Stimulated activated naive B cell treated with anti-CD40 and anti-IgM and Interleukin-4, amounts not matched to agents 10 μg/mL and 1 μg/mL and 100 μg/mL, for 72 hours (primary cell): ENCODE data around the gene ANKIB1.
"Not testable (repeated sequence)": the region's sequence is repeated elsewhere in the genome, so short reads cannot be mapped to it uniquely, and the experiment has no call there.

Experiments used
- ATAC-seq, 2 donors: fragments of 150-1000 bp; cut with Tn5 transposase; replicated peaks; 2 replicates each; pipeline ENCODE4 v1.10.0; 2021; ENCODE audit warnings: moderate library complexity in 1 of 2
- DNase-seq: peaks from one replicate; pipeline ENCODE4 v3.0.0; 2021
- H3K27ac Mint-ChIP-seq: one replicate; pipeline ENCODE4 v1.8.0; 2022; ENCODE audit warnings: mild to moderate bottlenecking, mixed read lengths
- H3K27me3 Mint-ChIP-seq, 2 donors: one replicate each; pipeline ENCODE4 v1.8.0; 2022; ENCODE audit warnings: mixed read lengths in 2 of 2
- H3K36me3 Mint-ChIP-seq, 2 donors: one replicate each; pipeline ENCODE4 v1.8.0; 2022; ENCODE audit warnings: mixed read lengths in 2 of 2, mild to moderate bottlenecking in 1 of 2
- H3K4me1 Mint-ChIP-seq, 2 donors: one replicate each; pipeline ENCODE4 v1.8.0; 2022; ENCODE audit warnings: mixed read lengths in 2 of 2, mild to moderate bottlenecking in 1 of 2
- H3K4me3 Mint-ChIP-seq, 2 donors: one replicate each; pipeline ENCODE4 v1.8.0; 2022; ENCODE audit warnings: mild to moderate bottlenecking in 2 of 2, mixed read lengths in 2 of 2, moderate library complexity in 1 of 2
- H3K9me3 Mint-ChIP-seq, 2 donors: one replicate each; pipeline ENCODE4 v1.8.0; 2022; ENCODE audit warnings: mixed read lengths in 2 of 2, mild to moderate bottlenecking in 1 of 2

ANKIB1 gene

DNA sequence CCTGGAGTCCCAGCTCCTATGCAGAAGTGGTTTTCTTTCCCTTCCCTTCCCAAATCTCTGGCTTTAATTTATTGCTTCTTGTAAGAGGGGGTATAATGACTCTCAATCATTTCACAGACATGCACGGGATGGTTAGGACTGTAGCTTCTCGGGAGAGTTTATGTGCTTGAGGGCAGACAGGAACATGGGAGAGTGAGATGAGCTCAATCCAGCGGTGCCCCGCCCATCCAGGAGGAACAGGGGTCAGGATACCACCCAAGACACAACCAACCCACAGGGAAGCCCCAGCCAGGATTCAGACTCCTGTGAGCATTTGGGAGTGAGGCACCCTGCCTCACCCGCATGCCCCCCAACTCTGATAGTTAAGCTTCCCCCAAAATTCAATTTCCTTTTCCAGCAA, 167.8 kb downstream of the ANKIB1 start:
- no peak for DNase-seq
- ATAC-seq: no peak
- Mint-ChIP-seq H3K4me1 (no peaks in the 10 kb centered on the region), H3K27me3 (peaks cover 11 to 14% of the 10 kb centered on the region in 2 donors), H3K4me3 (no peak overlapping the region), H3K36me3 (no peaks in the 10 kb centered on the region), H3K27ac (no peak overlapping the region), H3K9me3 (peaks cover 2 to 6% of the 10 kb centered on the region in 2 donors)

- H3K9me3 Mint-ChIP-seq: peaks cover 0 to 1% of the 10 kb centered on the region in 2 donors
- no peaks in the 10 kb centered on the region for H3K36me3 Mint-ChIP-seq
- no peak overlapping the region for H3K4me3 Mint-ChIP-seq
- H3K27me3 Mint-ChIP-seq: peaks cover 6 to 11% of the 10 kb centered on the region in 2 donors
- ATAC-seq (no peak), DNase-seq (no peak)
- H3K27ac Mint-ChIP-seq: no peak overlapping the region
- H3K4me1 Mint-ChIP-seq: no peaks in the 10 kb centered on the region
These were observed 169.5 kb downstream of the ANKIB1 start for GRCh38 chr7:92415225-92415624.

DNA sequence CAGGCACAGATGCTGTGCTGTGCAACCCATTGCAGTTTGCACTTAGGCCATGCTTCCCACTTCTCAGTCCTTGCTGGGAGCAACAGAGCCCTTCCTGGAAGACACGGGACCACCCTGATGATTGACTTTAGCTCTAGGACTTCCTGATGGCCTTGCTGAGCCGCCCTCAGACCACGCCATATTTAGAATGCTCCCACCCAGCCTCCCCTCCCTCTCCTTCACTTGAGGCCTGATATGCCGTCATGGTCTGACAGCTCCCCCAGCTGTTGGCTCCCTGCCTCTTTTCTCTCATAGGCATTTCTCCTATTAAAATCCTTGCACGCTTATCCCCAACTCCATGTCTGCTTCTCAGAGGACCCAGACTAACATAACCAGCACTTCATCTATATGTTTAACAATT, 172.1 kb downstream of the ANKIB1 start:
- Mint-ChIP-seq H3K27ac (no peak overlapping the region), H3K9me3 (no peaks in the 10 kb centered on the region), H3K4me3 (no peak overlapping the region), H3K36me3 (no peaks in the 10 kb centered on the region), H3K4me1 (no peaks in the 10 kb centered on the region), H3K27me3 (peaks cover 3 to 6% of the 10 kb centered on the region in 2 donors)
- DNase-seq (no peak), ATAC-seq (no peak)

- no peak for ATAC-seq
- H3K9me3 Mint-ChIP-seq: no peaks in the 10 kb centered on the region
- H3K27me3 Mint-ChIP-seq: peaks cover 9 to 17% of the 10 kb centered on the region in 2 donors
- H3K27ac Mint-ChIP-seq: no peak overlapping the region
- no peaks in the 10 kb centered on the region for H3K36me3 Mint-ChIP-seq
- H3K4me3 Mint-ChIP-seq: no peak overlapping the region
- no peak for DNase-seq
- H3K4me1 Mint-ChIP-seq: peaks cover 7 to 9% of the 10 kb centered on the region in 2 donors
These were observed 176.1 kb downstream of the ANKIB1 start for GRCh38 chr7:92421676-92422435.

DNA sequence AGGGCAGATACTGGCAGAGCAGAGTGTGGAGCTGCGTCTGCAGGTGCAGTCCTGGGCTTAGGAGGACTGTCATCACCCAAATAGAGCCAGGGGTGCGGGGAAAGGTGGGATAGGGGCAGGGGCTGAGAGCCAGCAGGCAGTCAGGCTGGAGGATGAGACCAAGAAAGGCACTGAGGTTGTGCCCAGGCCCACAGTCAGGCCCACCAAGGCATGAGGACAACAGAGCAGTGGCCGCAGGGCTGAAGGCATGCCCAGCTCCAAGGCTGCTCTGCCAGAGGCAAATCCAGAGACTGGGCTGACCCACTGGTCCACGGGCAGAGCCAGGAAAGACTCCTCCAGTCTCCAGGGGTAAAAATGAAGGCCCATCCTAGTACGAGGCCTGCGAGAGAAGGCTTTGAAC, 177.2 kb downstream of the ANKIB1 start:
- H3K27ac Mint-ChIP-seq: no peak overlapping the region
- H3K4me3 Mint-ChIP-seq: no peak overlapping the region

DNA sequence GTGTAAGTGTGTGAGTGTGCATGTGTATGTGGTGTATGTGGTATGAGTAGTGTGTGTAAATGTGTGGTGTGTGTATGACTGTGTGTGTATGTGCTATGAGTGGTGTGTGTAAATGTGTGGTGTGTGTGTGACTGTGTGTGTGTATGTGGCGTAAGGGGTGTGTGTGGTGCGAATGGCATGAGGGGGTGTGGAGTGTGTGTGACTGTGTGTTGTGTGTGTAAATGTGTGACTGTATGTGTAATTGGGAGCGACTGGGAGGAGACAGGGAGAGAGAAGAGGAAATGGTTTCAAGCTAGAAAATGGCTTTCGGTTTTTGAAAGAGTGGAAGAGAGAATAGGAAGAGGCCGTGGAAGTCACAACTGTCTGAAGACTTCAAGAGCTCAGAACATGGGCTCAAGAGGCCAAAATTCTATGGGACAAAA, 177.9 kb downstream of the ANKIB1 start:
- no peak for DNase-seq
- peaks cover 9 to 17% of the 10 kb centered on the region in 2 donors for H3K27me3 Mint-ChIP-seq
- no peak for ATAC-seq
- H3K4me1 Mint-ChIP-seq: peaks cover 7 to 9% of the 10 kb centered on the region in 2 donors
- H3K27ac Mint-ChIP-seq: no peak overlapping the region
- no peaks in the 10 kb centered on the region for H3K9me3 Mint-ChIP-seq
- peak overlapping the region; percentile 1 to 30 for H3K4me3 Mint-ChIP-seq
- no peaks in the 10 kb centered on the region for H3K36me3 Mint-ChIP-seq

More for the DNA sequence above, 177.2 kb downstream of the ANKIB1 start:
- H3K9me3 Mint-ChIP-seq: no peaks in the 10 kb centered on the region
- peaks cover 9 to 17% of the 10 kb centered on the region in 2 donors for H3K27me3 Mint-ChIP-seq
- DNase-seq (no peak), ATAC-seq (no peak)
- peaks cover 7 to 9% of the 10 kb centered on the region in 2 donors for H3K4me1 Mint-ChIP-seq
- no peaks in the 10 kb centered on the region for H3K36me3 Mint-ChIP-seq

DNA sequence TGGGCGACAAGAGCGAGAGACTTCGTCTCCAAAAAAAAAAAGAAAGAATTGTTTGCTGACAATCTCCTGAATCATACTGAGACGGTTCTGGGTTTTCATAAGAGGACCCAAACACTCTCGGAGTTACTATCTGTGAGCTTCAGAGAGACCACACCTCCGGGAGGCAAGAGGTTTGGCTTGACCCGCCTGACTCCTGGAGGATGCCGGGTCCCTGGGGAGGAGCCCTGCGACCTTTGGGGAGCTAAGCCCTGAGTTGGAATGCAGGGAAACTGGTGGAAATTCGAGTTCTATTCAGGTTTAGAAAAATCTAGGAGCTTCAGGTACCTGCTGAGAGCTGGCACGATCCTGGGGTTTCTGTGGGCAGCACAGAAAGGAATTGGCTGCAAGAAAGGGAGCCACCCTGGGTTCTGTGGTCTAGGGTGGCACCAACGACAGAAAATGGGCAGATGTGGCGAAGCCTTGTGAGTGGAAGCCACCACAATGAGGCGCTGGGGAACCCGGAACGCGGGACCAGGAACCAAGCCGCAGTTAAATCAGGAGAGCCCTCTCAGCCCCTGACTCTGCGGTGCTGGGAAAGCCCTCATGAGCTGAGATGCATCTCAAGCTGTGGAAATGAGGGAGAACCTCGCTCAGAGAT, 179.7 kb downstream of the ANKIB1 start:
- ATAC-seq (no peak), DNase-seq (no peak)
- H3K4me3 Mint-ChIP-seq: peak overlapping the region in 1 of 2 donors; percentile 25
- H3K9me3 Mint-ChIP-seq: no peaks in the 10 kb centered on the region
- no peaks in the 10 kb centered on the region for H3K36me3 Mint-ChIP-seq
- H3K27ac Mint-ChIP-seq: no peak overlapping the region
- peaks cover 7 to 9% of the 10 kb centered on the region in 2 donors for H3K4me1 Mint-ChIP-seq
- peaks cover 9 to 17% of the 10 kb centered on the region in 2 donors for H3K27me3 Mint-ChIP-seq

- Mint-ChIP-seq H3K4me1 (peaks cover 7 to 9% of the 10 kb centered on the region in 2 donors), H3K27me3 (peaks cover 9 to 17% of the 10 kb centered on the region in 2 donors), H3K4me3 (no peak overlapping the region), H3K36me3 (no peaks in the 10 kb centered on the region), H3K9me3 (no peaks in the 10 kb centered on the region), H3K27ac (no peak overlapping the region)
- no peak for ATAC-seq
- no peak for DNase-seq
These were observed 181.4 kb downstream of the ANKIB1 start for GRCh38 chr7:92427193-92427592.

DNA sequence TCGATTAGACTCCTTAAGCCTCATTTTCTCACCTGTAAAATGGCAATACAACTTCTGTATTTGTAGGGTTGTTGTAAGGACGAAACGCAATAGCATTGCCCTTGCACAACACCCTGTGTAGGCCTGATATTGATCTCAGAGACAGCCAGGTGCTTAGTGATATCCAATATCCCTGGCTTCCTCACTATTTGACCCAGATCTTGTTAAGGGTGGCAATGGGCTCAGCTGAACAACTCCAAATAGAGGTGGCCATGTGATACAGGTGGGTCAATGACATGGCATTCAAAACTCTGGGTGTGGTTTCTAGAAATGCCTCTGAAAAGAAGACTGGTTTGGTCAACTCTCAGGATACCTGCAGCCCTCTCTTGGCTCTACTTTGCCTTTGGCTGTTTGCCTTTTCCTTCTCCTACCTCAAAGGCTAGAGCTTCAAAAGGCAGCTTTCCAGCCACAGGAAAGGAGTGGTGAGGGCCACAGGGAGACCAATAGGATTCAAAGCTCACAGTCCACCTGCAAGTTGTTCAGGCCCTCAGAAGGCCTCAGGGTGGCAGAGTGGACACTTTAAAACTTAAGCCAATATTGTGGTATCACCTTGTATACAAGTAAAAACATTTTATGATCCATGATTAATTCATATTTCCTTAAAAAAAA, 186.6 kb downstream of the ANKIB1 start:
- Mint-ChIP-seq H3K4me1 (no peaks in the 10 kb centered on the region), H3K9me3 (no peaks in the 10 kb centered on the region), H3K4me3 (no peak overlapping the region), H3K27me3 (peaks cover 0 to 6% of the 10 kb centered on the region in 2 donors), H3K27ac (no peak overlapping the region), H3K36me3 (no peaks in the 10 kb centered on the region)
- DNase-seq: no peak
- no peak for ATAC-seq

GRCh38 chr7:92433019-92433418, 187.2 kb downstream of the ANKIB1 start:
- H3K4me1 Mint-ChIP-seq: no peaks in the 10 kb centered on the region
- no peaks in the 10 kb centered on the region for H3K36me3 Mint-ChIP-seq
- no peak overlapping the region for H3K27ac Mint-ChIP-seq
- no peak for ATAC-seq
- H3K27me3 Mint-ChIP-seq: peaks cover 0 to 10% of the 10 kb centered on the region in 2 donors
- no peak for DNase-seq
- no peak overlapping the region for H3K4me3 Mint-ChIP-seq
- H3K9me3 Mint-ChIP-seq: no peaks in the 10 kb centered on the region

DNA sequence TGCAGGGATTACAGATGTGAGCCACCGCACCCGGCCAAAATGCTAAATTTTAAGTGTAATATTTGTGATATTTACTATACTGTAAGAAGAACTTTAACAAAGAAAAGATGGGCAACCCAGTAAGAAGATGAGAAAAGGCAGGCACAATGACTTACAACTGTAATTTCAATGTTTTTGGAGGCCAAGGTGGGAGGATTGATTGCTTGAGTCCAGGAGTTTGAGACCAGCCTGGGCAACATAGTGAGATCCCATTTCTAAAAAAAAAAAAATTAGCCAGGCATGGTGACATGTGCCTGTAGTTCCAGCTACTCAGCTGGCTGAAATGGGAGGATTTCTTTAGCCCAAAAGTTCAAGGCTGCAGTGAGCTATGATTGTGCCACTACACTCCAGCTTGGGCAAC, 189.8 kb downstream of the ANKIB1 start:
- Mint-ChIP-seq H3K9me3 (no peaks in the 10 kb centered on the region), H3K36me3 (no peaks in the 10 kb centered on the region), H3K4me1 (no peaks in the 10 kb centered on the region), H3K27me3 (peaks cover 0 to 11% of the 10 kb centered on the region in 2 donors), H3K27ac (no peak overlapping the region), H3K4me3 (no peak overlapping the region)
- ATAC-seq (no peak), DNase-seq (no peak)

GRCh38 chr7:92436612-92437445, 191.1 kb downstream of the ANKIB1 start:
- peaks cover 0 to 11% of the 10 kb centered on the region in 2 donors for H3K27me3 Mint-ChIP-seq
- no peak for ATAC-seq
- no peak for DNase-seq
- H3K4me1 Mint-ChIP-seq: no peaks in the 10 kb centered on the region
- no peak overlapping the region for H3K27ac Mint-ChIP-seq
- no peaks in the 10 kb centered on the region for H3K36me3 Mint-ChIP-seq
- H3K9me3 Mint-ChIP-seq: no peaks in the 10 kb centered on the region
- H3K4me3 Mint-ChIP-seq: no peak overlapping the region

DNA sequence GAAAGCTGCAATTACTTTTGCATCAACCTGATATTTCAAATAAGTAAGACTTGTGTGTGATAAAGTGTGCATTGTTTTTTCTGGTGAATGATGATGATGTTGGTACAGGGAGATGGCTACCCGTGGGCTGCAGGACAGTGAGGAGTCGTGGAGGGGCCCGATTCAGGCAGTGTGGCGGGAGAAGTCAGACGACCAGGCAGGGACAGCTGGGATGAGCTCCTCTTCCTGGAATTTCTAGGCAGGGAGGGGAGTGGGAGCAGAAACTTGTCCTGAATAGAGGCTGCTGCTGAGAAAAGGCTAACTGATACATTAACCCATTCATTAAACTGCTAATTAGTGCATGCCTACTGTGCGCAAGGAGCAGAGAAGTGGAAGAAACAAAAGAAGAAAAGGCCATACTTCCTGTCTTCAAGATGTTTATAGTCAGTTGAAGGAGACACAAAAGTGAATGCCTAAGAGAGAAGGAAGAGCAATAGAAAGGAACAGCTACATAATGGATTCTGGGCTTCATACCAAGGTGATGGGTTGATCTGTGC, 192.2 kb downstream of the ANKIB1 start:
- H3K27me3 Mint-ChIP-seq: peaks cover 0 to 11% of the 10 kb centered on the region in 2 donors
- no peaks in the 10 kb centered on the region for H3K36me3 Mint-ChIP-seq
- H3K9me3 Mint-ChIP-seq: peaks cover 0 to 5% of the 10 kb centered on the region in 2 donors
- H3K4me3 Mint-ChIP-seq: no peak overlapping the region
- H3K4me1 Mint-ChIP-seq: peaks cover 3 to 10% of the 10 kb centered on the region in 2 donors
- ATAC-seq (no peak), DNase-seq (no peak)
- no peak overlapping the region for H3K27ac Mint-ChIP-seq

GRCh38 chr7:92442720-92443119, 196.9 kb downstream of the ANKIB1 start:
- H3K27ac Mint-ChIP-seq, H3K36me3 Mint-ChIP-seq, H3K27me3 Mint-ChIP-seq, DNase-seq, H3K9me3 Mint-ChIP-seq, ATAC-seq, H3K4me3 Mint-ChIP-seq: not testable (repeated sequence)
- peaks cover 3 to 19% of the 10 kb centered on the region in 2 donors for H3K4me1 Mint-ChIP-seq
